Hematopoietic multipotent progenitor cell treated with erythropoietin and hydrocortisone succinate and interleukin-3 and kit ligand, for 4 days (in vitro differentiated cells): ENCODE results near the gene RPS6KC1.
A peak's percentile ranks its signal among the peaks of the same experiment; 100 is the strongest.
"Not testable (repeated sequence)": the region's sequence is repeated elsewhere in the genome, so short reads cannot be mapped to it uniquely, and the experiment has no call there.

Experiments
- DNase-seq: peaks from one replicate; pipeline ENCODE4 v3.0.0-alpha.2; 2015

Gene RPS6KC1

DNA sequence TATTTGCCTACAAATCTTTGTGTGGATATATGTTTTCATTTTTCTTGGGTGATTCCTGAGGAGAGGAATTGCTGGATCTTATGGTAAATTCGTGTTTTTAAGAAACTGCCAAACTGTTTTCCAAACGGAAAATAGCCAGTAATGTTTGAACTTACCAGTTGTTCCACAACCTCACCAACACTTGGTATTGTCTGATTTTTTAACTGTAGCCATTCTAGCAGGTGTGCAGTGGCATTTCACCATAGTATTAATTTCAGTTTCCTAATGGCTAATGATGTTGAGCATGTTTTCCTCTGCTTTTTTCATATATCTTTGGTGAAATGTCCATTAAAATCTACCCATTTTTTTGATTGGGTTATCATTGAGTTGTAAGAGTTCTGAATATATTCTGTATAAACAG is 56.6 kb downstream of the RPS6KC1 start:
- no peak for DNase-seq

DNA sequence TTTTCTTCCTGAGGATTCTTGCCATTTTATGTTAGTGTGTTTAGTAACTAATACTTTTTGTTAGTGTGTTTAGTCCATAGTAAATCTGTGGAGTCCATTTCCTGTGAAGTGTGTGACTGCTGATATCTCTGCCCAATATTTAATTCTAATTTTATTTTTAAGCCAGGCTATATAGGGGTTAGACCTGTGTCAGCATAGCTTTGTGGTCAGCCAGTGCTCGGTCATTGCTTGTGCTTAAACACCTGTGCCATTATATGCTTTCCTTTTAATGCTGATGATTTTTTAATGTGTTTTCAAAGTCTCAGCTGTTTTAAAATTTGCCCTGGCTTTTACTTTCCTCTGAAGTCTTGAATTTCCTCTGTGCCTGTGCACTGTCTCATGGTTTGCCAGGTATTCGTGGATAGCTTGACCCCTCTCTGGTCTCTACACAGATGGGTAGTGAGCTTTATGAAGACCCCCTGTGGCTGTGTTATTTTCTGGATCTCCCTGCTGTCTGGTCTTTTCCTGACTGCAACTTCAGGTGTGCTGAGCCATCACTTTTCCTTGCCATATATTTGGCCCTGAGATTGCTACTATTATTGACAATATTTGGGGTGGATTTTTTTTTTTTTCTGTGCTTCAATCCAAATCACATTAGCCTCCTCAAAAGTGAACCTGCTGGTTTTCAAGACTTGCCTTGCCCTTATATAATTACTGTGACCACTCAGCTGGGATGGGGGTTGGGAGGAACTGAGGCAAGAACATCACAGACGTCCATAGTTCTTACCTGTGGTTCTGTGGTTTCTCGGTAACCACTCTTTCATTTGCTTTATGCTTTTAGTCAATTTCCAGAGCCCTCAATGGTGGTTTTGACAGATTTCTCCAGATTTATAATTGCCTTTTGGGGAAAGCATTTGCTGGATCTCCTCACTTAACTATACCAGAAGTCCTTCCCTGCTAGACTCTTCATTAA is 59.6 kb downstream of the RPS6KC1 start:
- DNase-seq = no peak

DNA sequence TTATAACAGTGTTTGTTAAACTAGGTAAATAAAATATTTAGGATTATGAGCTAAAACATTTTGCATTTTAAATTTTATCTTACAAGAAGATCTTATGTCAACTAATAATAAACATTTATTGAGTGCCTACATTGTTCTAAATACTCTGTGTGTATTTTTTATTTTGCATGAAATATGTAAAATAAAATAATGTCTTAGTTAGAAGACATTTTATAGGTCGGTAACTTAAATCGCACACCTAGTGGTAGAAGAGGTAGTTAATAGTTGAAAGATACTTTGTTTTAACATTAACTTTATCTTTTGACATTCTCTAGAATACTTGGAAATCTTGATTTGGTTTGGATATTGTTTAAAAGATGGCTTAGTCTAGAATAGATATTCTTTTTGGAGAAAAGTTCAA is 60.5 kb downstream of the RPS6KC1 start:
- no peak for DNase-seq

DNA sequence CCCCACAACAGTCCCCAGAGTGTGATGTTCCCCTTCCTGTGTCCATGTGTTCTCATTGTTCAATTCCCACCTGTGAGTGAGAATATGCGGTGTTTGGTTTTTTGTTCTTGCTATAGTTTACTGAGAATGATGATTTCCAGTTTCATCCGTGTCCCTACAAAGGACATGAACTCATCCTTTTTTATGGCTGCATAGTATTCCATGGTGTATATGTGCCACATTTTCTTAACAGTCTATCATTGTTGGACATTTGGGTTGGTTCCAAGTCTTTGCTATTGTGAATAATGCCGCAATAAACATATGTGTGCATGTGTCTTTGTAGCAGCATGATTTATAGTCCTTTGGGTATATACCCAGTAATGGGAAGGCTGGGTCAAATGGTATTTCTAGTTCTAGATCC is 61.7 kb downstream of the RPS6KC1 start:
- not testable (repeated sequence) for DNase-seq

DNA sequence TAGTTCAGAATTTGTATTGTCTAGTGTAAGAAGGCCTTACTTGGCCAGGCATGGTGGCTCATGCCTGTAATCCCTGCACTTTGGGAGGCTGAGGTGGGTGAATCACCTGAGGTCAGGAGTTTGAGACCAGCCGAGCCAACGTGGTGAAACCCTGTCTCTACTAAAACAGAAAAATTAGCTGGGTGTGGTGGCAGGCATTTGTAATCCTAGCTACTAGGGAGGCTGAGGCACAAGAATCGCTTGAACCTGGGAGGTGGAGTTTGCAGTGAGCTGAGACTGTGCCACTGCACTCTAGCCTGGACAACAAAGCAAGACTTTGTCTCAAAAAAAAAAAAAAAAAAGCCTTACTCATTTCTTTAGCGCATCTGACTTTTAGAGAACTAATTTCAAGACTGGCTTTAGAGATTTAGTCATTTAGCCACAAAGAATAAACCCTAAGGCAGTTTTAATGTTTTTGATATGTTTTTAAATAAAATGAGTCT is 66.7 kb downstream of the RPS6KC1 start:
- DNase-seq = not testable (repeated sequence)

DNA sequence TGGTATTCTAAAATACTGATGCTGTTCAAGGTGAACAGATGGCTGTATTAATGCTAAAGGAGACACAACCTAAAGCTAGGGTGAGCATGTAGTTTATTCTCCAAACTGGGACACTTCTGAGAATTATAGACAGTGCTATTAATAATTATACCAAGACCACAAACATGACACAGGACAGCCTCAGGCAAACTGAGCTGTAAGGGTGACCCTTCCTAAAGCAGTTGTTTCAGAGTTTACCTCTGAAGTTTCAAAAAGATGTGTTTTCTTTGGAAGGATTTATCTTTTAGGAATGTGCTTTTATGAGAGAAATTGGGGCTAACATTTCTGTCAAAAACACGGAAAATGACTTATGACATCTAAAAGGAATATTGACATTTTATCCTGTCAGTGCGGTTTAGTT is 68.8 kb downstream of the RPS6KC1 start:
- no peak for DNase-seq

DNA sequence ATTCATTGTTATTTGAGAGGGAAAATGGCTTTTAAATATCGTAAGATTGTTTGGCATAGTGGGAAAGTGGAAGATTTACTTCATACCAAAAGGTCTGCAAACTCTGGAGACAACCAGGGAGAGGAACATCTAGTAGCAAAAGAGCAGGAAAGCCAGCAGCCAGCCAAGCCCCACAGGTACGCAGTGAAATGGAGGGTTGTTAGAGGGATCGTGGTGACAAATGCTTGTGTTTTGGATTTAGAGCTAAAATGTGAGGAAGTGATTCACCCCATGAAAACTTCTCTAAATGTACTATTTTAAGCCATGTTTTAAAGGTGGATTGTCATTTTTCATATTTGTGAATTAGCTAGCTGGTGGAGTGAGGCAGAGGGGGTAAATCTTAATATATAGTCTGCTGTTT is 69.3 kb downstream of the RPS6KC1 start:
- DNase-seq = no peak

DNA sequence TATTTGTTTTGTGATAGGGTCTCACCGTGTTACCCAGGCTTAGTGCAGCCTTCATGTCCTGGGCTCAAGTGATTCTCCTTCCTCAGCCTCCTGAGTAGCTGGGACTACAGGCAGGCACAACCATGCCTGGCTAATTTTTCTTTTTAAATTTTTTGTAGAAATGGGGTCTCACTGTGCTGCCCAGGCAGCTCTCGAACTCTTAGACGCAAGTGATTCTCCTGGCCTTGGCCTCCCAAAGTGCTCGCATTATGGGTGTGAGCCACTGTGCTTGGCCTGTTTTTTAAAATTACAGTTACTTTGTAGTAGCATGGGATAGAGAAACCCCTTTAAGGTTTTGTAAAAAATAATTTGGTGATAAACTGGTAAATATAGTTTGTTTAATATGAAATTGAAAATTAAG is 69.9 kb downstream of the RPS6KC1 start:
- DNase-seq = no peak

DNA sequence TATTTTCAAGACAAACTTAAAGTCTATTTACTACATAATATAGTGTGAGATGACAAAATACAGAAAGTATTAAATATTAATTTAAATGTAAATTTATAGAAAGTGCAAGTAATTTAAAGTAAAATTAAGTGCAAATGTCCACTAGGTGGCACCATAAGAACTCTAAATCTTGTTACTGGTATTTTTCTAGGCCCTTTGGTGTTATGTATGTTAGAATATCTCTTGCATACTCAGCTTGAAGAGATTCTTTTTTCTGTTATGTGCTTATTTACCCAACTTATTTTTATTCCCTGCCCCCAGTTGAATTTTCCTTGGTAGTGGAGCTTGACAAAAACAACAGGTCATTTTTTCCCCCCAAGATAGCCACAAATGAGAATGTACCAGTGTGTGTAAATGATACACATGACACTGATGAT is 71.5 kb downstream of the RPS6KC1 start:
- peak; percentile 82 for DNase-seq

DNA sequence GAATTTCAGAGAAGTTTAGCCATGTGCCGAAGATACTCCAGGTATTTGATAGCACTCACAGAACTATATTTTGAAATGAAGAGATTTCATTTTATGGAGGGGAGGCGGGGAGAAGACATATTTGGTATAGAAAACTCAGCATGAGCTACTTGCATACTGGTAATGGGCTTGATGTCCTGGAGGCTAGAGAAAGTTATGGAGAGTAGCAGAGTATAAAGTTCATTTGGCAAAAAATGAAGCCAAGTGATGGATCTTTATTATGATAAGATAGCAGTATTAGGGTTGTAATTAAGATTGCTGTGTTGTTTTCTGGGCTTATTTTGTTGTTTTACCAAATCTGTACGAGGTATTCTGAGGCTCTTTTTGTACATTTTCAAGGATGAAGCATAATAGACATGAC is 72.0 kb downstream of the RPS6KC1 start:
- DNase-seq = no peak

DNA sequence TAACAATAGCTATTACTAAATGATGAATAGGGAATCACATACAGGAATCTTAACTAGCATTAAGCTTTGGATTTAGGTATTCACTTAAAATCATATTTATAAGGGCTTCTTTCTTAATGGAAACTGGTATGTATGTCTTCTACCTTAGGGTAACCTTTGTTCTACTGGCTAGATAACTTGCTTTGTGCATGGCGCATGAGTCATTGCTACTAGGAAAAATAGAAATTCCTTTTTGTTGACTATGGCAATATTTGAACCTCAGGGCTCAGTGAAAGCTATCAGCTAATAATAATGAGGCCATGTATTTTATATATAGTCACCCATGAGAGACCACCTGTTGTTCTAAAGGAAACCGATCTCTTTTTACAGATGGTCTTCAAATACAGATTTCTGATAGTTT is 72.5 kb downstream of the RPS6KC1 start:
- DNase-seq = no peak

DNA sequence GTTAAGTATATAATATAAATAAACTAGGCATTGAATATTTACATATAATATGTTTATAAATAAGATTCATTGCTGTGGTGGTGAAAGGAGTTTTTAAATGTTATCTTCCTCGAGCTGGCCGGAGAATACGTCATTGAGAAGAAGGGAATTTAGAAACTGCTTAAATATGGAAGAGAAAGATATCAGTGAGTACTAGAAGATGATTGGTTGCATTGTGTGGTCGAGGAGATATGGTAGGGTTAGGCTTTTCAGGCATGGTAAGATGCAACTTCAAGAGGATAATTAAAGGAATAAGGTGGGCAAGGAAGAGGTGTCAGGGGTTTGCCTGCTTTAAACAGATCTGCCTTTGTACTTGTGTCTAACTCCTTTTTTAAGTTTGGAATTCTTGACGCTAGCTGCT is 73.5 kb downstream of the RPS6KC1 start:
- DNase-seq = peak; percentile 31

DNA sequence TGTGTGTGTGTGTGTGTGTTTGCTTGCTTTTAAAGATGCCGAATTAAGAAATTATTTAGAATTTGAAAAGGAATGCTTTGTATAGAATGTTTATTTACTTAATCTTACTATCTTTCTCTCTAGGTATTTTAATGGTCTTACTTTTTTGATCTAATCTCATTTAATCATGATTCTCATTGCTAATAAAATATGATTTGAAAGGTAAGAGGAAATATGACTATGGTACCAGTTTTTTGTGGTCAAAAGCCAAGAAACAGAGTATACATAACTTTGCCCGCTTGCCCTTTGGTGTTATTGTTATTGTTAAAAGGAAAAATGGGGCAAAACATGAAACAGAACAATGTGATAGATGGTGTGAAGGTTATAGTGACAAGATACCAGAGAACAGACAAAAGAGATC is 74.6 kb downstream of the RPS6KC1 start:
- DNase-seq = no peak

DNA sequence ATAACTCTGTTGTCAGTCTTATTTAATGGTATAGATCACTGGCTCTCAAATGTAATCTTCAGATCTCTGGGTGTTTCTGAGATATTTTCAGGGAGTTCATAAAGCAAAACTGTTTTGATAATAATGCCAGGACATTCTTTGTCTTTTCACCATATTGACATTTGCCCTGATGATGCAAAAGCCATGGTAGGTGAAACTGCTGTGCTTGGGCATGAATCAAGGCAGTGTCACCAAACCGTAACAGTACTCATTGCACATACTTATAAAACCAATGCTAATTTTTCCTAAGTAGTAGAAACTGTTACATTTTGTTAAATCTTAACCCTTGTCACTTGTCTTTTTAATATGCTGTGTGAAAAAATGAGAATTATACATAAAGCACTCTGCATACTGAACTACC is 76.0 kb downstream of the RPS6KC1 start:
- DNase-seq = no peak

DNA sequence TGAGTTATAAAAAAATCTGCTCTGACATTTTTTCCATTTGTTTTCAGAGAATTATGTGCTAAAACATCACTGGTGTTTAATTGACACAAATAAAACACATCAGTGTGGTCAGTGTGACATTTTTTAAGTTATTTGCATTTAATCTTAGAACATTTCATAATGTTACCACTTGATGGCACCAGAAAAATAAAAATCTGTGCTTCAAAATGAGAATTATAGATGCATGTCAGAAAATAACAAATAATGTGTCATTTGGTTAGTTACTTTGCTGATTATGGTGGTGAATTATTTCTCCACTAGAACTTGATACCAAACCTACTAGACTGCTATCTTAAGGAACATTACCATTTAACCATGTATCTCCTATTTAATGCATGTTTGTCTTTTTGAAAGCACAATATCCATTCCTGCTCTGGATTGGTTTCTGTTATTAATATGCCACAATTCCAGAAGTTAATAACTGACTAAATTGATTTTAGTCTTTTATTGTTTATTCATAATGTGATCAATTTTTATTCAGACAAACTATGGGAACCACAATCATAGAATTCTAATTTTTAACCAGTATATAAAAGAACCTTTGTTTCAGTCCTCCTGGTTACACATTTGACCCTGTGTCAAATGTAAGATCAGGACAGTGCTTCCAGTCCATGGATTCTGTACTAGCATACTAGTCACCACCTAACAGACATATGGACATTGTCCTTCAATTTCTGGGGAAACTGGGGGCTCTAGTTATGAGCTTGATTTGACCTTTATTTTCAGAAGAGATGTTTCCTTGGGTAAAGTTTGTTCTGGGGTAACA is 81.0 kb downstream of the RPS6KC1 start:
- DNase-seq = no peak

DNA sequence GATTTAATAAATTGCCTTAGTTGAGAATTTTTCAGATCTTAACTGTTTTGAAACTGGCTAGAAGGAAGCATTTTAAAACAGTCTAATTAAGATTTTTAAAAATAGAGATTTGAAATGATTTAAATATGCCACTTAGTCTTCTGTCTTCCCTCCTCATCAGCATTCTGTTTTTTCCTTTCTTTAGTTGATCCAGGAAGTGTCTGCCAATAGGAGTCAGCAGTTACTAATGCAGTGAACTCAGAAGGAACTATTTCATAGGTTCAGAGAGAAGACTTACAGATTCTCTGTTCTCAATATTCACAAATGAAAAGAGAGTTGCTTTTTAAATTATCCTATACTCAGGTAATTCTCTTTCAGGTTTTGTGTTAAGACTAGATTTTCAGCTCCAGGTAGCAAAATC is 84.5 kb downstream of the RPS6KC1 start:
- DNase-seq = no peak

DNA sequence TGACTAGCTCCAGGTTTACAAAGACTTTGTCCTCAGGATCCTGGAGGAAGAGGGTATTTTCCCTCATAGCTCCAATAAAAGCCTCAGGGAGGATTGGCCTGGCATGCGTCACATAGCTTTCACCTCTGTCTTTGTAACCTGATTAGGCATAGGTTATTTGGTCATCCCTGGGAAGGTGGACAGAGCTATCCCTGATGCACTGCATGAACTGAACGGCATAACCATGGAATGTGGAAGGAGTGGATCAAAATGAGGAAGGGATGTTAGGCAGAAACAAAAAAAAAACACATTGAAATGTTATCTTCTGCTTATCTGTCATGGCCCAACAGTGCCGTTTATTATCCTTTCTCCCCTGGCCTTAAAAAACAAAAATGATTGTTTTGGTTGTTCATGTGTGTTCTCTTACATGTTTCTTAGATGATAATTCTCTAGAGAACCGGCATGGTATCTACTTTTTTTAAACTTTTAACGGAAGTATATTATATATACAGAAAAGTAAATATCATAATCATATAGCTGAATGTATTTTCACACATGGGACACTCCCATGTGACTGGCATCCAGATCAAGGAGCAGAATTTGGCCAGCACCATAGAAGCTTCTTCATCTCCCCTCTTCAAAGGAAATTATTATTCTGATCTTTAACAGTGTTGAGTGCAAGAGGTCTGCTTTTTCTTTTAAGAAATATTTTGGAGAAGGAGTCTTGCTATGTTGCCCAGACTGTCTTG is 85.3 kb downstream of the RPS6KC1 start:
- DNase-seq = no peak

DNA sequence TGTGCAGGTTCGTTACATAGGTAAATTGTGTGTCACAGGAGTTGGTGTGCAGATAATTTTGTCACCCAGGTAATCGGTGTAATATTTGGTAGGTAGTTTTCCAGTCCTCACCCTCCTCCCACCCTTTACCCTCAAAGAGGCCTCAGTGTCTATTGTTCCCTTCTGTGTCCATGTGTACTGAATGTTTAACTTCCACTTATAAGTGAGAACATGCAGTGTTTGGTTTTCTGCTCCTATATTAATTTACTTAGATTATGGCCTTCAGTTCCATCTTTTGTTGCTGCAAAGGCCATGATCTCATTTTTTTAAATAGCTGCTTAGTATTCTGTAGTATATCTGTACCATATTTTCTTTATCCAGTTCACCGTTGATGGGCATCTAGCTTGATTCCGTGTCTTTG is 87.3 kb downstream of the RPS6KC1 start:
- DNase-seq = no peak

DNA sequence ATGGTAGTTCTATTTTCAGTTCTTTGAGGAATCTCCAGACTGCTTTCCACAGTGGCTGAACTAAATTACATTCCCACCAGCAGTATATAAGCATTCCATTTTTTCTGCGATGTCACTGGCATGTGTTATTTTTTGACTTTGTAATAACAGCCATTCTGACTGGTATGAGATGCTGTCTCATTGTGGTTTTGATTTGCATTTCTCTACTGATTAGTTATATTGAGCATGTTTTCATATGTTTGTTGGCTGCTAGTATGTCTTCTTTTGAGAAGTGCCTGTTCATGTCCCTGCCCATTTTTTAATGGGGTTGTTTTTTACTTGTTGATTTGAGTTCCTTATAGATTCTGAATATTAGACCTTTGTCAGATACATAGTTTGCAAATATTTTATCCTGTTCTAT is 87.9 kb downstream of the RPS6KC1 start:
- DNase-seq = peak; percentile 41

DNA sequence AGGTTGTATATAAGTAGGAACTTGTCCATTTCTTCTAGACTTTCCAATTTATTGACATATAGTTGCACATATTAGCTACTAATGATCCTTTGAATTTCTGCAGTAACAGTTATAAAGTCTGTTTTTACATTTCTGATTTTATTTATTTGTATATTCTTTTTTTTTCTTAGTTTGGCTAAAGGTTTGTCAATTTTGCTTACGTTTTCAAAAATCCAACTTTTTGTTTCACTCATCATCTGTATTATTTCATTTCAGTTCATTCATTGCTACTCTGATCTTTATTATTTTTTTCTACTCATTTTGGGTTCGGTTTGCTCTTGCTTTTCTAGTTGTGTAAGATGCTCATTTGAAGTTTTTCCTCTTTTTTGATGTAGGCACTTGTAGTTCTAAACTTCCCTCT is 97.9 kb downstream of the RPS6KC1 start:
- no peak for DNase-seq

DNA sequence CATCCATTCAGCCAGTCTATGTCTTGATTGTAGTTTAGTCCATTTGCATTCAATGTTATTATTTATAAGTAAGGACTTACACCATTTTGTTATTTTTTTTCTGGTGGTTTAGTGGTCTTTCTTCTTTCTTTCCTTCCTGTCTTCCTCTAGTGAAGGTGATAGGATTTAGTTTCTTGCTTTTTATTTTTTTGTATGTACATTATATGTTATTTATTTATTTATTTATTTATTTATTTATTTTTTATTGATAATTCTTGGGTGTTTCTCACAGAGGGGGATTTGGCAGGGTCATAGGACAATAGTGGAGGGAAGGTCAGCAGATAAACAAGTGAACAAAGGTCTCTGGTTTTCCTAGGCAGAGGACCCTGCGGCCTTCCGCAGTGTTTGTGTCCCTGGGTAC is 99.0 kb downstream of the RPS6KC1 start:
- DNase-seq = not testable (repeated sequence)

DNA sequence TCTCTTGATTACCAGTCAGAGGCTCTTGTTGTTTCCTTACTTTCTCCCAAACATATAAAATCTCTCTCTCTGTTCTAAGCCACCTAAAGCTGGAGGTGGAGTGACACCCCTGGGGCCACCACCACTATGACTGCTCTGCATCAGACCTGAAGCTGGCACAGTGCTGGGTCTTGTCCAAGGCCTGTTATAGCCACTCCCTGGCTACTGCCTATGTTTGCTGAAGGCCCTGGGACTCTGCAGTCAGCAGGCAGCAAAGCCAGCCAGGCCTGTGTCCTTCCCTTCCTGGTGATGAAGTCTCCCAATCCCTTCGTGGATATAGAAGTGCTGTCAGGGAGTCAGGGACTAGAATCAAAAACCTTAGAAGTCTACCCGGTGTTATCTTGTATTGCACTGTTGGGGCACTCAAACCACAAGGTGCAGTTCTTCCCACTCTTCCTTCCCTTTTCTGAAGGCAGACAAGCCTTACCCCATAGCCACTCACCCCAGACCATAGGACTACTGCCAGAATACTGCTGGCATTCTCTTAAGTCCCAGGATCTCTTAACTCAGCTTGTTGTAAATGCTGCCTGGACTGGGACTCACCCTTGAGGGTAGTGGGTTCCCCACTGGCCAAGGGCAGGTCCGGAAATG is 103.1 kb downstream of the RPS6KC1 start:
- peak; percentile 86 for DNase-seq

DNA sequence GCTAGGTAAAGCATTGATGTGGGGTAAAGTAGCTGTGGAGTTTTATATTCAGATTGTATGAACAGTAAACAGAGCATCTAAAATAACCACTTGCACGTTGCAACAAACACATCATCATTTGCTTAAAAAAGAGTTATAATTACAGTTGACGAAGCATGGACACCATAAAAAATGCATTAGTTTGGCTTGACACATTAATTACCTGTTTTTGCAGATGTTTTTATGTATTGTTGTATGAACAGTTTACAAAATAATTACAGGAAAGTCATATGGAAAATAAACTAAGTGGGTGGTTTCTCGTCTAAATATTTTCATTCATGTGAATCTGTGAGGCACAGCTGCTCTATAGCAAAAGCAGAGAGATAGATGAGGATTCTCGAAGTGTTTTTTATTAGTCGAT is 108.3 kb downstream of the RPS6KC1 start:
- no peak for DNase-seq
